ENCODE results near the gene CPZ. TPM values are rescaled to one million over a fixed set of nuclear protein-coding genes. Genes with fewer than 3 reads are reported as not detected.
"Not testable (repeated sequence)": the region's sequence is repeated elsewhere in the genome, so short reads cannot be mapped to it uniquely, and the experiment has no call there.

CPZ gene
- total RNA-seq, 1 donor from 2014 or later, result not detected

GRCh38 chr4:8618961-8619720, 26.6 kb downstream of the CPZ start:
- TF ChIP-seq, protein P1, sequence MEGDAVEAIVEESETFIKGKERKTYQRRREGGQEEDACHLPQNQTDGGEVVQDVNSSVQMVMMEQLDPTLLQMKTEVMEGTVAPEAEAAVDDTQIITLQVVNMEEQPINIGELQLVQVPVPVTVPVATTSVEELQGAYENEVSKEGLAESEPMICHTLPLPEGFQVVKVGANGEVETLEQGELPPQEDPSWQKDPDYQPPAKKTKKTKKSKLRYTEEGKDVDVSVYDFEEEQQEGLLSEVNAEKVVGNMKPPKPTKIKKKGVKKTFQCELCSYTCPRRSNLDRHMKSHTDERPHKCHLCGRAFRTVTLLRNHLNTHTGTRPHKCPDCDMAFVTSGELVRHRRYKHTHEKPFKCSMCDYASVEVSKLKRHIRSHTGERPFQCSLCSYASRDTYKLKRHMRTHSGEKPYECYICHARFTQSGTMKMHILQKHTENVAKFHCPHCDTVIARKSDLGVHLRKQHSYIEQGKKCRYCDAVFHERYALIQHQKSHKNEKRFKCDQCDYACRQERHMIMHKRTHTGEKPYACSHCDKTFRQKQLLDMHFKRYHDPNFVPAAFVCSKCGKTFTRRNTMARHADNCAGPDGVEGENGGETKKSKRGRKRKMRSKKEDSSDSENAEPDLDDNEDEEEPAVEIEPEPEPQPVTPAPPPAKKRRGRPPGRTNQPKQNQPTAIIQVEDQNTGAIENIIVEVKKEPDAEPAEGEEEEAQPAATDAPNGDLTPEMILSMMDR (IDR thresholded peaks at IDR 0.05), result no peak
- no peak for TF ChIP-seq EZH2phosphoT487 (IDR thresholded peaks at IDR 0.05)
- TF ChIP-seq EZH2 (IDR thresholded peaks at IDR 0.05), result no peak
- Histone ChIP-seq H3K4me2 (no peak overlapping the region), H3K79me2 (ENCODE audit: low read depth) (no peaks in the 10 kb centered on the region), H3K27ac (no peak overlapping the region), H3K4me1 (no peaks in the 10 kb centered on the region), H2AFZ (replicated peaks) (no peak overlapping the region), H3K36me3 (no peaks in the 10 kb centered on the region), H3K9me3 (ENCODE audit: low read depth) (no peaks in the 10 kb centered on the region), H3K27me3 (no peaks in the 10 kb centered on the region), H3K4me3 (no peak overlapping the region), H3F3A (ENCODE audit: low read depth) (no peaks in the 10 kb centered on the region), H3K9ac (no peak overlapping the region), H4K20me1 (ENCODE audit: low read depth) (peaks cover 4% of the 10 kb centered on the region)
- Mint-ChIP-seq H3K36me3 (no peaks in the 10 kb centered on the region), H3K4me1 (no peaks in the 10 kb centered on the region), H3K9me3 (no peaks in the 10 kb centered on the region), H3K4me3 (no peak overlapping the region), H3K27ac (no peak overlapping the region), H3K27me3 (ENCODE audit: insufficient read depth, low read depth) (peaks cover 5% of the 10 kb centered on the region)
- no peak for DNase-seq (ENCODE audit: low spot score)

DNA sequence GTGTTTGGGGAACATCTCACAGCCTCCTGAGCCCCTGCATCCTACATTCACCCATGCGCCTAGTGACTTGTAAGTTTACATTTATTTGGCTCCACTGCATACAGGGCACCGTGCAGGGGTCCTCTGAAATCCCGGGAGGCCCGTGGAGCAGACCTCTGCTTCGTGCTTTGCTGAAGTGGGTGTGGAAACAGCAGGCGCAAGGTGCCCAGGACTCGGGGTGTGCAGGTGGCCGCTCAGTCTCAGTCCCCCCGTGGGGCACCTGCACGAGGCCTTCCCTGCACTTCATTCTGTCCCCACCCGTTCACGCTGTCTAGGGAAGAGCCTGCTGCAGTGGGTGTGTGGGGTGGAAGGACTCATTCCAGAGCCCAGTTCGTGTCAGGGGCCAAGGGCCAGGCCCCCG, 28.6 kb downstream of the CPZ start:
- not testable (repeated sequence) for H3K27ac ChIP-seq; H3K4me1 ChIP-seq; DNase-seq (ENCODE audit: low spot score); H3K27me3 Mint-ChIP-seq (ENCODE audit: insufficient read depth, low read depth); H3F3A ChIP-seq (ENCODE audit: low read depth); H3K4me1 Mint-ChIP-seq; H3K27me3 ChIP-seq; H3K4me3 Mint-ChIP-seq; H3K4me3 ChIP-seq; H3K36me3 Mint-ChIP-seq; H3K36me3 ChIP-seq; H3K27ac Mint-ChIP-seq; H3K4me2 ChIP-seq; H3K79me2 ChIP-seq (ENCODE audit: low read depth); H3K9me3 ChIP-seq (ENCODE audit: low read depth); H3K9ac ChIP-seq; H4K20me1 ChIP-seq (ENCODE audit: low read depth); H3K9me3 Mint-ChIP-seq; H2AFZ ChIP-seq (replicated peaks)

- not testable (repeated sequence) for DNase-seq (ENCODE audit: low spot score); H4K20me1 ChIP-seq (ENCODE audit: low read depth); H3K9me3 Mint-ChIP-seq; H3K4me3 ChIP-seq; H3K27me3 ChIP-seq; H3F3A ChIP-seq (ENCODE audit: low read depth); H3K4me1 ChIP-seq; H3K27ac Mint-ChIP-seq; H3K9me3 ChIP-seq (ENCODE audit: low read depth); H3K79me2 ChIP-seq (ENCODE audit: low read depth); H3K27ac ChIP-seq; H3K4me1 Mint-ChIP-seq; H3K4me2 ChIP-seq; H3K27me3 Mint-ChIP-seq (ENCODE audit: insufficient read depth, low read depth); H2AFZ ChIP-seq (replicated peaks); H3K36me3 Mint-ChIP-seq; H3K4me3 Mint-ChIP-seq; H3K9ac ChIP-seq; H3K36me3 ChIP-seq
Measured at GRCh38 chr4:8624601-8625272, 32.2 kb downstream of the CPZ start.

DNA sequence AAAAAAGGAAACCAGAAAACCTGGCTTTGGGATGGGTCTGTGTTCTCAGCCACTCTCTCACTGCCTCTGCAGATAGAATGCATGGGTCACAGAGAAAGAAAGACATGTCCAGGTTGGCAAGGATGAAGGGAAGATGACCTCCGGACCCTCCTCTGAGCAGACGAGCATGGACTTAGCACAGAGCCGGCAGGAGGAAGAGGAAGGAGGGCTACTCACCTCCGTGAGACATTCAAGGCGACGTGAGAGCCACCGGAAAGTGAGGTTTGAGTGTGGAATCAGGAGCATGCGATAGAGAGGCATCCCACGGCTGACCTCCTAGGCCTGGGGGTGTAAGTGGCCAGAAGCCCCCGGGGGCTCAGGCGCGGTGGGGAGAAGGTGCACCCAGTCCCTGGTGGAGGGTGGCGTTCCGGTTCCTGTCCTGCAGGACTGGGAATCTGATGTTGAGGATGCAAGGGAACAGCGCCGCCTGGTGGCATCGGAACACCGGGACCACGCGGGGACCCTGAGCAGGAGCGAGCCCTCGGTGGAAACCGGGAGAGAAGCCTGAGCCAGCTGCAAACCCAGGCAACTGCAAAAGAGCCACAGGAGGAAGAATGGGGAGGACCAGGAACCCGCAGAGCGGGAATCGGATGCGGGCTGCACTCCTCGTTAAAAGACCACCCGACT, 37.8 kb downstream of the CPZ start:
- not testable (repeated sequence) for H3K9me3 ChIP-seq (ENCODE audit: low read depth); H2AFZ ChIP-seq (replicated peaks); H3K36me3 ChIP-seq; H3K4me3 Mint-ChIP-seq; H3K27me3 Mint-ChIP-seq (ENCODE audit: insufficient read depth, low read depth); DNase-seq (ENCODE audit: low spot score); H3K9me3 Mint-ChIP-seq; H3K79me2 ChIP-seq (ENCODE audit: low read depth); H3F3A ChIP-seq (ENCODE audit: low read depth); H3K27ac Mint-ChIP-seq; H4K20me1 ChIP-seq (ENCODE audit: low read depth); H3K9ac ChIP-seq; H3K4me2 ChIP-seq; H3K27me3 ChIP-seq; H3K27ac ChIP-seq; H3K36me3 Mint-ChIP-seq; H3K4me1 ChIP-seq; H3K4me3 ChIP-seq; H3K4me1 Mint-ChIP-seq

DNA sequence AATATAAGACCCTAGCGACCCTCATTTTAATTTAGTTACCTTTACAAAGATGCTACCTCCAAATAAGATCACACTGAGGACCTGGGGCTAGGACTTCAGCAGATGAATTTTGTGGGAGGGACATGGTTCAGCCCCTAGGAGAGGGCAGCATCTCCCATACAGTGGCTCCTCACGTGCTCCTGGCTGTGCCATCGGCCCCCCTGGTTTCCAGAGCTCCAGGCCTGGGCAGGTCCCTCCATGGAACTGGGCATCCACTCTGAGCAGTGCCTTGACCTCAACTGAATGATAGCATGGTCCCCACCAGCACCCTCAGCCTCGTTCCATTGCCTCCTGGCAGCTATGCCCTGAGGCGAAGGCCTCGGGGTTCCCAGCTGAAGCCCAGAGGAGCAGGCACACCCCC, 39.3 kb downstream of the CPZ start:
- H3K9me3 ChIP-seq (ENCODE audit: low read depth); H3K27ac ChIP-seq; H3K4me1 Mint-ChIP-seq; H4K20me1 ChIP-seq (ENCODE audit: low read depth); H3K4me3 Mint-ChIP-seq; H2AFZ ChIP-seq (replicated peaks); H3K36me3 Mint-ChIP-seq; H3K27me3 ChIP-seq; H3K4me2 ChIP-seq; H3K4me3 ChIP-seq; H3K79me2 ChIP-seq (ENCODE audit: low read depth); H3K27me3 Mint-ChIP-seq (ENCODE audit: insufficient read depth, low read depth); H3K4me1 ChIP-seq; H3K9me3 Mint-ChIP-seq; DNase-seq (ENCODE audit: low spot score); H3K36me3 ChIP-seq; H3K27ac Mint-ChIP-seq; H3K9ac ChIP-seq; H3F3A ChIP-seq (ENCODE audit: low read depth): not testable (repeated sequence)

DNA sequence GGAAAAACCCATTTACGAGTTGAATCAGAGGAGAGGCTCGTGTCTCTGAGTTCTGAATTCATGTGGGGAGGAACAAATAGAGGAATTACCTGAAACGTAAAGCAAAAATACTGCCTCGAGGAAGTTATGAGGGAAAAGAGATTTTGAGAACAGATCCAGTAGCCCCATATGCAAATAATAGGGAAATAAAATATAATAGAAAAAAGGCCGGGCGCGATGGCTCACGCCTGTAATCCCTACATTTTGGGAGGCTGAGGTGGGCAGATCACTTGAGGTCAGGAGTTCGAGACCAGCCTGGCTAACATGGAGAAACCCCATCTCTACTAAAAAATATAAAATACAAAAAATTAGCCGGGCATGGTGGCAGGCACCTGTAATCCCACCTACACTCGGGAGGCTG, 42.2 kb downstream of the CPZ start:
- H3K4me2 ChIP-seq; H4K20me1 ChIP-seq (ENCODE audit: low read depth); H3K36me3 Mint-ChIP-seq; H3K4me1 Mint-ChIP-seq; H3K4me3 Mint-ChIP-seq; H3K27ac Mint-ChIP-seq; H3K79me2 ChIP-seq (ENCODE audit: low read depth); H3K27me3 ChIP-seq; H3K27ac ChIP-seq; H3K36me3 ChIP-seq; H3F3A ChIP-seq (ENCODE audit: low read depth); H3K4me1 ChIP-seq; H3K9ac ChIP-seq; DNase-seq (ENCODE audit: low spot score); H2AFZ ChIP-seq (replicated peaks); H3K4me3 ChIP-seq; H3K9me3 Mint-ChIP-seq; H3K9me3 ChIP-seq (ENCODE audit: low read depth): not testable (repeated sequence)
- H3K27me3 Mint-ChIP-seq (ENCODE audit: insufficient read depth, low read depth), result peaks cover 12% of the 10 kb centered on the region

- not testable (repeated sequence) for H3K4me3 ChIP-seq; H3K4me1 ChIP-seq; H2AFZ ChIP-seq (replicated peaks); H3K9me3 ChIP-seq (ENCODE audit: low read depth); H3K9ac ChIP-seq; DNase-seq (ENCODE audit: low spot score); H3K27ac ChIP-seq; H3K4me3 Mint-ChIP-seq; H3K27me3 ChIP-seq; H3K36me3 Mint-ChIP-seq; H3K9me3 Mint-ChIP-seq; H3K79me2 ChIP-seq (ENCODE audit: low read depth); H3K36me3 ChIP-seq; H3F3A ChIP-seq (ENCODE audit: low read depth); H3K27ac Mint-ChIP-seq; H4K20me1 ChIP-seq (ENCODE audit: low read depth); H3K4me2 ChIP-seq; H3K4me1 Mint-ChIP-seq
- H3K27me3 Mint-ChIP-seq (ENCODE audit: insufficient read depth, low read depth), result peaks cover 14% of the 10 kb centered on the region
Measured at GRCh38 chr4:8635897-8636554, 43.5 kb downstream of the CPZ start.
